ENCODE measurements around the gene PIK3C3.
"Not testable (repeated sequence)": the region's sequence is repeated elsewhere in the genome, so short reads cannot be mapped to it uniquely, and the experiment has no call there.

Gene PIK3C3

DNA sequence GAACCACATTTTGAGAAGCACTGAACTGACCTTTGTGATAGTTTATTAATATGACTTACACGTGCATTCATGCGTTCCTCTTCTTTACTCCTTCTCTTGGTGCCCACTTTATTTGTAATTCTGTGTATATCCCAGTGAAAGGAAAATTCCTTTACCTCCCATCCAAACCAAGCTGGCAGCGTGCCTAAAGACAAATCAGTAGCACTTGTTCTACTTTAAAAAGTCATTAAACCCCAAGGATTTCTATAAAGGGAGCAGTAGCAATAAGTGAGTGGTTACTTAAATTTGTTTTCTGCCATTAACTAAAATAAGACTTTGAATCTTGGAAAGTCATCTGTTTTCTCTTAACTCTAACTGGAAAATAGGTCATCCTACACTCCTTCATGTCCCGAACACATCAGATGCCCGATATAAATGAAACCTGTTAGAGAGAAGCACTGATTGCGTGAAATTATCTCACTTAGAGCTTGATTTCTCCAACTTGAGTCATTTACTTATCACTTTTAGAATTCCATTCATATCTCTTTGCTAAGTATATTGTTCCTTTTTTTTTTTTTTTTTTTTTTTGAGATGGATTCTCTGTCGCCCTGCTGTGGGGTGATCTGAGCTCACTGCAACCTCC is 10.7 kb downstream of the PIK3C3 start:
- no peak for DNase-seq (ENCODE audit: low spot score)

DNA sequence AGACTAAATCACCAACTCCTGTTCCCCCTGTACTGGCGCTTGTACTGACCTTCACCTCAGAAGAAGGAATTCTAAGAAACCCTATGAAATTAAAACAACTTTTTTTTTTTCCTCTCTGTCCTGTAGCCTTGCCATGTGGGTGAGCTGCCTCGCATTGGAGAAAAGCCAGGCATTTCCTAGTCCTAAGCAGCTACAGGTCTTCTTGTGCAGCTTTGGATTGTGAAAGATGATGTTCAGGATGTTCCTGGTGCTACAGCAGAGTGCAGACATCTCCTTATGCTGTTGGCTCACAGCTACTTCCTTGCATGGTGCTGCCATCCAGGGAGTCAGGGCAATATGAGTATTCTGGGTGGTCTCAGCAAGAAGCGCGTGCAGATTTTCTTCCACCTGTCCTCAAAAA is 11.9 kb downstream of the PIK3C3 start:
- no peak for DNase-seq (ENCODE audit: low spot score)

DNA sequence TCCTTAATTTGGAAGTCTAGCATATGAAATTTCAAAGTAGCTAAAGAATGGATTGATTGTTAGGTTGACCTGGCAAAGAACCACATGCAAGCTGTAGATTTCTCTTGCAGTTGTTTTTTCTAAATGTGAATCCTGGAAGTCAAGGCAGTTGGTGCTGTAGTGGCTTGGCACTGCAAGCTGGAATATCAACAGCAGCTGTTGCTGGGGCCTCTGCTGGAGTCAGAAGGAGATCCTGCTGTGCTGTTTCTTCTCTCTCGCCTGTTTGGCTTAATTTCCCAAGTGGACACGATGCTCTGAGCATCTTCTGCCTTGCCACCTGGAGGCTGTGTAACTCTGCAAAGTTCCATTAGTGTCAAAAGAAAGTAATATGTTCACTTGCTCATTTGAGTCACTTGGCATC is 12.6 kb downstream of the PIK3C3 start:
- no peak for DNase-seq (ENCODE audit: low spot score)

DNA sequence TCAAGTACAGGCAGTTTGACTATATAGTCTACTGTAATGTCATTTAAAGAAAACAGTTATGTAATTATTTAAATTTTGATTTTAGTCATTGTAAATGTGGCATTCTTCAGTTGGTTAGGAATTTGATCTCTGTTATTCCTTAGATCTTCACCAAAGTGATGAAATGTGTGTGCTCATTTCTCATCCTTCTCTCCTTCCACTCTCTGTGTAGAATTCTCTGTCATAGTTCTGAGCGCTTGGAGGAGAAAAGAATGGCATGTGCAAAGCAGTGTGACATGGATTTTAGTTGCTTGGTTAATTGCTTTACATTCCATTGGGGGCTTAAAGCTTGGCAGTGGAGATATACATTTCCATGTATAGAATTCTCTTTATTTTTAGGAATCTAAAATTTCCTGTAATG is 14.8 kb downstream of the PIK3C3 start:
- no peak for DNase-seq (ENCODE audit: low spot score)

DNA sequence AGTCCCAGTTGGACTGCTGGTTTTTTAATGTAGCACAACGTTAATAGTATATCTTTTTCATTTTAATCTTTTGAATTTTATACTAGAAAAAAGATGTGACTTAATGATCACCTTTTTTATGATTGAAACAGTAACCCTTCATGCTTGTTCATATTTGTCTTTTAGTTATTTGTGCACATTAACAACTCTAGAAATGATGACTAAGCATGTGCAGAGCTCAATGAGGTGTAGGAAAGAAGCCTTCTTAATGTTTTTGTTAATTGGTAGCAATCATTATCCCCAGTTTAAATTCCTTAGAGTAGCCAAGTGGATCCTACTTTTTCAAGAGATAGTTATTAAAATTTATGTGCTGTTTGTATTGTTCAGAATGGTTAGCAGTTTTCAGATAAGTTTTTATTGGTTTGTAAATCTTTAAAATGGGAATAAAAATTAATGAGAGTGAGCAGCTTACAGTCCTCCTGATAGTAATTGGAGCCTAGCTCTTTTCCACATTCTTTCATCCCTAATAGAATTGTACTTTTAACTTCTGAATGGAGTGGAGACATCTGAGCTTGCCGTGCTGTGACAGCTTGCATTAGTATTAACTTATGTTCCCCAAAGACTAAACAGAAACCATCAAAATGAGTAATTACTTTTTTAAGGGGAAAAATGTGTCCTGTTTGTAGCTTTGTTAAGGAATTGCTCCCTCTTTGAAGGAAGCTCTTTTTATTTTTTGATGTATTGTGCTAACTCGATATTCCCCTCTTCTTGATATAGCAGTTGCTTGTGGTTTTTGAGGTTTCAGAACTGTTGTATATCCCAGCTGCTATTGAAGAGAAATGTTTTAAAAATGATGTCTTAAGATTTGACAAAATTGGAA is 17.3 kb downstream of the PIK3C3 start:
- DNase-seq (ENCODE audit: low spot score): no peak

DNA sequence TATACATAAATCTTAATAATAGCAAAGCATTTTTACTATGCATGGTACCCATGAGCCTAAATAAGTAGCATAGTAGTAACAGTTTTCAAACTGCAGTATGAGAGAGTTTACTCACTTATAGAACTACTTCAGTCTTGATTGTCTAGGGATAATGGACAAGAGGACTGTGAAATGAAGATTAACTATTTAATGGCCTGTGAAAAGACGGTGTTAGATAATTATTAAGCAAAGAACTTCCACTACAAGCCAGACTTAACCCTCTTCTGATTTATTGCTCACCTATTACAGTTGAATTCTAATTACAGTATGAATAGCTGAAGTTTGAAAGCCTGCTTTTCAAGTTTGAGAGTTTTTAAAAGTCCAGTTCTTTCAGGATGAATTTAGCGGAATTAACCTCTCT is 18.9 kb downstream of the PIK3C3 start:
- no peak for DNase-seq (ENCODE audit: low spot score)

DNA sequence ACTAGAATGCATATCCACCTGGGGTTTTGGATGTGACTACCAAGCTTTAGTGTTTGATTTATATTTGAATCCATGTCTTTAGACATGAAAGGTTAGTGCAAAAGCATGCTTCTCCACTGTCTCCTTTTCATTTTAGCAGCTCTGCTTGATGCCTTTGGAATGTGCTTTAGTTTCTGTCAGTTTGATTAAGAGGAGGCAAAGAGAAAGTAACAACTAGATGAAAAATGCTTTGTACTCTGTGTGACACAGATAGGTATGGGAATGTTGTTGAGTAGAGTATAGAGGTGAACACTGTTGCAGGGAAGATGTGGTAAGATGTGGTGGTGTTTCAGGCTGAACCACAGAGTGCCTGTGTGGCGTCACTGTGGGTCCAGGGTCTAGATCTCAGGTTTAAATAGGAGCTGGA is 19.8 kb downstream of the PIK3C3 start:
- DNase-seq (ENCODE audit: low spot score): no peak

DNA sequence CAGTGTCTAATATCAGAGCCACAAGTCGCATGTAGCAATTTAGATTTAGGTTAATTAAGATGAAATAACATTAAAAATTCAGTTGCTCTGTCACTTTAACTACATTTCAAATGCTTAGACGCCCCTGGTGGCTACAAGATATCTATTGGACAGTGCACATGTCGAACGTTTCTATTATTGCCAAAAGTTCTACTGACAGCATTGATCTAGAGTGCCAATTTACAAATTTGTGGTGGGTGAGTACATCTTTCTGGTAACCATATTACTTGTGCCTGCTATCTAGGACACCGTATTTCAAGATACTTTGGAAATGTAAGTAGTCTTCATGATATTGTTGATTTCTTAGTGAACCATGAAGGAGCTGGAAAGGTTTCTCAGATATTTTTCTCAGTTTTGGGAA is 20.2 kb downstream of the PIK3C3 start:
- DNase-seq (ENCODE audit: low spot score): no peak

DNA sequence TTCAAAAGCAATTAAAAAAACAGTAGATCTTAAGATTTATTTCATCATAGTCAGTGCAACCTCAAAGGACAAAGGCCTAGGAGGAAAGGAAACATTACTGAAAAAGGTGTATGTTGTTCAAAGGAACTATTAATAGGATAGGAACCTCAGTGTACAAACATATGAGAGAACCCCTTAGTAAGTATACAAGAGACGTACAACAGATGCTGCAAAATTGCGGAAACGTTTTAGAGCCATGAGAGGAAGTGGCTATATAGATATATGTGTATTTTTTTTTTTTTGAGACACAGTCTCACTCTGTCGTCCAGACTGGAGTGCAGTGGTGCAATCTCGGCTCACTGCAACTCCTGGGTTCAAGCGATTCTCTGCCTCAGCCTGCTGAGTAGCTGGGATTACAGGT is 22.2 kb downstream of the PIK3C3 start:
- no peak for DNase-seq (ENCODE audit: low spot score)

DNA sequence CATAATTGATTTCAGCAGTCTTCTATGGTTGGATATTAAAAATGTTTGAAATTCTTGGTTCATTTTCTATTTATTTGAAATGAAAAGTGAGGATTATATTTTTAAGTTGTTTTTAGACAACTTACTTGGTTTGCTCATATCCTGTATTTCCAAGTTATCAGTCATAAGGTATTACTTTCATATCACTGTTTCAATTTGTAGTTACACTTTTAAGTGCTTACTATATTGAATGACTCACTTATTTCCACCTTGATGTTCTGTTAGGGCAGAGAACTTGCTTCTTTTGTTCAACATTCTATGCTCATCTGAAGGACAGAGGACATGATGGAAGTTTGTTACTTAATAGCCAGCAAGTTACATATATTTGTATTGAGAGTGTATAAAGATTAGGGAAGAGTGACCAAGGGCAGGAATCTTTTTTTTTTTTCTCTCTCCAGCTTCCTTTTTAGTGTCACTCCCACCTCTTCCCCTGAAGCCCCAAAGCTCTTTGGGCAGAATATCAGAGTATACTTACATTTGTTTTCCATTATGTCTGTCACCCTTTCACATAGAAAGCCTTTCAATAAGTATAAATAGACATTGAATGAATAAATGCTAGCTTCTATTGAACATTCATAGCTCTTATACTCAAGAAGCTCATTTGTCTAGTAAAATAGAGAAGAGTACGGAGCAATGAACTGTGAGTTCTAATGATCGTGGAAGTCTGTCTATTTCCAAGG is 28.1 kb downstream of the PIK3C3 start:
- DNase-seq (ENCODE audit: low spot score): no peak

DNA sequence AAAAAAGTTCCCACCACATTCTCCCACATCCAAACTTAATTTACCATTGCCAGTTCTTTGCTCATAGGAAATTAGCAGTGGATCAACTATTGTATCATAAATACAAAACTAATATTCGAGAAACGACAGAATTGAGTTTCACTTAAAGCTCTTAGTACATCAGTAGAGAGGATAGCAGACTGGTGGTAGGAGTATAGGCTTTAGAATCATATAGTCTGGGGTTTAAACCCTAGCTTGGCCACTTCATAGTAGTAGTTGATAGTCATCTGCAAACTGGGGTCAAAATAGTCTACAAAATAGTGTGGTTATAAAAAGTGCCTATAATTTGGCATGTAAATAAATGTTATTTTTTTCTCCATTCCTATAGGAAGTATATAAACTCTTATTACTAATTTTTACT is 30.9 kb downstream of the PIK3C3 start:
- no peak for DNase-seq (ENCODE audit: low spot score)

DNA sequence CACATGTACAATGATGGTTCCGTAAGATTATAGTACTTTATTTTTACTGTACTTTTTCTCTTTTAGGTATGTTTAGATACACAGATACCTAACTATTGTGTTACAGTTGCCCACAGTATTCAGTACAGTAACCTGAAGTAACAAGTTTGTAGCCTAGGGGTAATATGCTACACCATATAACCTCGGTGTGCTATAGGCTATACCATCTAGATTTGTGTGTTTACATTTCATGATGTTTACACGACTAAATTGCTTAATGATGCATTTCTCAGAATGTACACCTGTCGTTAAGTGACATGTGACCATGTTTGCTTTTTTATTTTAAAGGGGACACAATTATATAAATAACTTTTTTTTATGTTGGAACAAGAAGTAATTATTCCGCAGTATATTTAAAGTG is 34.5 kb downstream of the PIK3C3 start:
- no peak for DNase-seq (ENCODE audit: low spot score)

DNA sequence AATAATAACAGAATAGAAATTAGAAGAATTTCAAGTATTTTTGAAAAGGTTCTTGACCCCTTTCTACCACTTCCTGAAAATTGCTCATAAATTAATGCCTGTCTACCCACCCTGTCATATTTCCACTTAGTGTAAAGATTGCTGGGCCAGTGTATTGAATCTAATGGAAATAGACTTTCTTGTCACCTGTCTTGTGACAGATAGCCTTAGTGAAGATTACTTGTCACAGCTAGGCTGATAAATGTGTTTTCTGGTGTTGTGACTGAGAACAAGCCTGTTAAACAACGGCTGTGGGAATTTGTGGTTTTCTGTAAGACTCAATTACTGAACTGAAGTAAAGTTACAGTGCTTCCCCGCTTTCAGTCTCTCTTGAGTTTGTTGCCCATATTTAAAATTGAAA is 37.0 kb downstream of the PIK3C3 start:
- no peak for DNase-seq (ENCODE audit: low spot score)

DNA sequence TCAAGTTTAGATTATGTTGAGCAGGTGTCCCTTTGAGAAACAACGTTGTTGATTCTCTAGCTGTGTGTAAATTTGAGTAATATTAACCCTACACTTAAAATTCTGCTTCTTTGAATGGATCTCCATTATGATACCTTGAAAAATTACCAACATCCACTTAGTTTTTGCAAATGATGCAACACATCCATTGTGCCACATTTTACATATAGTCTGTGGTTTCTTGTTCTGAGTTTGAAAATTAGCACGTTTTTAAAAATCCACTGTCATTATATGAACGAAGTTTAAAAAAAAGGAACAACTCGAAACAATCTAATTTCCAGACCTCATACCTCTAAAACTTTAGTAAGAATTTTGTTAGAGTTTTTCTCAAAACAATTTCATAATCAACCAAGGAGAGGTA is 37.7 kb downstream of the PIK3C3 start:
- DNase-seq (ENCODE audit: low spot score): no peak

DNA sequence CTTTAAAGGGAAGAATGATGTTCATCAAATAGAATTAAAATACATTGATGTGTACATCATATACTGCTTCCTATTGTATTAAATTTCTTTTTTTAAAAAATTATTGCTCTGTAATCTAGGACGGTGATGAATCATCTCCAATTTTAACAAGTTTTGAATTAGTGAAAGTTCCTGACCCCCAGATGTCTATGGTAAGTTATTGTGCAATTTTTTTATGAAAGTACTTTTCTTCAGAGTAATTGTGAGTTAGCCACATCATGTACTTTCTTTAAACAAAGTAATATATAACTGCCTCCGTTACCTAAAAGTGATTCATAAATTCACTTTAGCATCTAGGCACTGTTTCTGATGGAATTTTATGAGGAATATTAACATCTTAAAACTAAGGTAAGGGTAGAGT is 38.1 kb downstream of the PIK3C3 start:
- no peak for DNase-seq (ENCODE audit: low spot score)

DNA sequence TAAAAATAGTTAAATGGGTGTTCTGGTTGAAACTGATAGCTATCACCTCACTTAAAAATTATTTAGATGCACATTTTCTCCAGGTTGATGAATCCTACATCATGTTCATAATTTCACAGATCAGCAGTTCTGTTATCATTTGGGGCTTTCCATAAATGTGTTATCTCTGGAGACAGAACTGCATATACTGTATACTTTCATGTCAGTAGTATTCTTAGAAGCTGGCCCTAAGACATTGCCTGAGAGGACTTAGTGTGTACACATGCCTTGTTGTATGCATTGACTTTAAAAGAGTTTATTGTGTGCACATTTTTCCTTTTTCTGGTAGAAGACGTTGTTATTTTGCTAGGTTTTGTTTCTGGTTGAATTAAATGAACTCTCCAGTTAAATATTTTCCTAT is 41.0 kb downstream of the PIK3C3 start:
- DNase-seq (ENCODE audit: low spot score): no peak

DNA sequence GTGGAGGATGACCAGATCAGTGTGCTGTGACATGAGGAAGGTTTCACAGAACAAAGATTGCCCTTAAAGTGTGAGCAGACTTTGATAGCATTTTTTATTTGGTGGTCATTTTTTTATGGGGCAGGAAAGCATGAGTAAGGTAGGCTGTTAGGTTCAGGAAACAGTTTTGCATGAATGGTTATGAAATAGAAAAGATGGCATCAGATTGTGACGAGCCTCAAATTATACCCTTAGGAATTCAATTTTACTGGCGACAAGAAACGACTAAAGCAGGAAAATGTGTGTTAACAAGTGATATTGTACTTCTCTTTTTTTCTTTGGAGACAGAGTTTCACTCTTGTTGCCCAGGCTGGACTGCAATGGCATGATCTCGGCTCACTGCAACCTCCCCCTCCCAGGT is 44.7 kb downstream of the PIK3C3 start:
- DNase-seq (ENCODE audit: low spot score): no peak

DNA sequence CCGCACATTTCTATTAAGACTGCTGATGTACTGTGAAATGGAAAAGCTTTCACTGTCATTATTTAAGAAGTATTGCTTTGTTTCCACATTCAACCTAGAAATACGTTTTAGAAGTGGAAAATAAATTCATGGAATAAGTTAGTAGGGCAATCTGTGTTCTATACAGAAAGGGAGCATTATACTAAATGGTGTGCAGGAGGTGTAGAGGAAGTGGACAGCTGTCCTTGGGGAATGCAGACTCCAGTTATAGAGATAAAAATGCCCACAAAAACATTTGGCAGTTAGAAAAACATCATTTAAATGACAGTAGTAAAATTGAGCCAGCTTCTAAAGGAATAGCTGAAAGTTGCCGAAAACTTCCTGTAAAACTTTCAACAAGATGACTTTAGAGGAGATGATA is 46.8 kb downstream of the PIK3C3 start:
- no peak for DNase-seq (ENCODE audit: low spot score)

DNA sequence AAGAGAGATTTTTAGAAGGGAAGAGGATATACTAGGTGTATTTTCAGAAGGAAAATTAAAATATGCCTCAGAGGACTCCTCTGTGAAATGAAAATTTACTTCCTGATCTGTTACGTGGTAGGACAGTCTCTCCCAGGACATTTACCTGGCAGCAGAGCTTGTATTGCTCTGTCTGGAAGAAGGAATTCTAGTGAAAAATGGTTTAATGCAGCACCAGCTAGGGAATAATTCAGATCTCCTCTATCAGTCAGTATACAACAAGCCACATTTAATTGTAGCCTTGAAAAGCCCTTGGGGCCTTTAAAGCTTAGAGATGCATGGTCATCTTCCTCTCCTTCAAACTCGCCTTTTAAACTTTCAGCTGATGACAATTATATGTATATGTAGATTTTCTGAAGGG is 49.6 kb downstream of the PIK3C3 start:
- no peak for DNase-seq (ENCODE audit: low spot score)

DNA sequence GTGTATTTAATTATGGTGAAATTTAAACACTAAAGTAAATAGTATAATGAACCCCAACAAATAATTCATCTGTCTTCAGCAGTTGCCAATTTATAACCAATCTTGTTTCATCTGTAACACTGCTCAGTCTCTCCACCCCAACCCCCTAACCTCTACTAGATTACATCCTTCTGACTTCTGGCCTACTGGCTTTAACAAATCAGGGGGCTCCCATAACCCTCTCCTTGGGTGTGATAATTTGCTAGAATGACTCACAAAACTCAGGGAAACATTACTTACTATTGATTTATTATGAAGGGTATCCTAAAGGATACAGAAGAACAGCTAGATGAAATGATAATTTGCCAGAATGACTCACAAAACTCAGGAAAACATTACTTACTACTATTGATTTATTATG is 50.7 kb downstream of the PIK3C3 start:
- DNase-seq (ENCODE audit: low spot score): no peak

DNA sequence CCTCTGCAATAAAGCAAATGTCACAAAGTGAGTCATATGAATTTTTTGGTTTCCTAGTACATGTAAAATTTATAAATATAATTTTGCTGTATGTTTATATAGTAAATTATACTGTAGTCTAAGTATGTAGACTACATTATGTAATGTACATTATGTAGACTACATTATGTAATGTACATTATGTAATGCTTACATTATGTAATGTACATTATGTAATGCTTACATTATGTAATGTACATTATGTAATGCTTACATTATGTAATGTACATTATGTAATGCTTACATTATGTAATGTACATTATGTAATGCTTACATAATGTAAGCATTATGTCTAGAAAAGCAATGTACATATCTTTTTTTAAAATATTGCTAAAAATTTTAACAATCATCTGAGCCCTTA is 54.4 kb downstream of the PIK3C3 start:
- DNase-seq (ENCODE audit: low spot score): not testable (repeated sequence)

DNA sequence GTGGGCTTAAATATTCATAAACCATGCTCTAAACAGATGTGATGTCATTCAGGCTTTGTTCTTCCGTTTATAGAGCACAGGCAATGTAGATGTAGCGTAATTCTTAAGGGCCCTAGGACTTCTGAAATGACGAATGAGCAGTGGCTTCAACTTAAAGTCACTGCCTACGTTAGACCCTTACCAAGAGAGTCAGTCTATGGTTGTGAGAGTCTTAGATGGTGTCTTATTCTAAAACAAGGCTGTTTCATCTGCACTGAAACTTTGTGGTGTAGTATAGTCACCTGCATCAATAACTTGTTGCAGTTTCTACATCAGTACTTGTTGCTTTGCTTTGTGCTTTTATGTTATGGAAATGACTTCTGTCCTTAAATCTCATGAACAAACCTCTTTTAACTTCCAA is 56.0 kb downstream of the PIK3C3 start:
- DNase-seq (ENCODE audit: low spot score): no peak

DNA sequence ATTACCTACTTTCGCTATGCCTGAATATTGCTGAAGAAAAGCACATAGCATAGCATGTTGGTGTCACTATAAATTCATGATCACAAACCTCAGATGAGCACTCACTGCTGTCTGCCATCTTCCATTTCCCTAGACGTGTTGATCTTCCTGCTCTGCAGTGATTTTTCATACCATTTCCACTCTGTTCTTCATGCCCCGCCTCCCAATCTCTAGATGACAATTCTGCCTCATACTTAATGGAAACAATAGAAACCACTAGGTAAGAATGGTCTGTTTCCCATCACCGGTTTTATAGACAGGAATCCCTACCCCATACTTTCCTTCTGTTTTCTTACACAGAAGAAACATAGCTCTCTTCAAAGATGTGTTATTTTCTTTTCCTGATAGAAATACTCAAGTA is 63.8 kb downstream of the PIK3C3 start:
- no peak for DNase-seq (ENCODE audit: low spot score)

Measured in CD4-positive, alpha-beta T cell treated with Interleukin-15 for 4 hours (primary cell).